22Rv1 (cell line): ENCODE results near the gene CARD16.
"Not testable (repeated sequence)": the region's sequence is repeated elsewhere in the genome, so short reads cannot be mapped to it uniquely, and the experiment has no call there.

ENCODE experiments used
- H3K27ac ChIP-seq: fragments of 450-650 bp; 2 replicates; pipeline ENCODE4 v1.5.1; 2017
- CTCF ChIP-seq: fragments of 450-650 bp; IDR thresholded peaks from 2 replicates; pipeline ENCODE4 v1.5.1; 2017; ENCODE audit warnings: mild to moderate bottlenecking
- ZFX ChIP-seq: fragments of 450-650 bp; IDR thresholded peaks from 2 replicates; pipeline ENCODE4 v1.6.1; 2017; ENCODE audit warnings: antibody characterized with exemption, borderline replicate concordance

Gene CARD16

GRCh38 chr11:105073456-105074165, 28.5 kb upstream of the CARD16 start:
- no peak overlapping the region for H3K27ac ChIP-seq
- TF ChIP-seq ZFX (no peak), CTCF (no peak)

- not testable (repeated sequence) for H3K27ac ChIP-seq
Observed at GRCh38 chr11:105072080-105072479, 26.9 kb upstream of the CARD16 start.

GRCh38 chr11:105071089-105071732, 26.1 kb upstream of the CARD16 start:
- H3K27ac ChIP-seq, result no peak overlapping the region
- TF ChIP-seq CTCF (no peak), ZFX (no peak)

GRCh38 chr11:105070306-105070705, 25.2 kb upstream of the CARD16 start:
- H3K27ac ChIP-seq, result no peak overlapping the region
- TF ChIP-seq CTCF, result no peak
- TF ChIP-seq ZFX, result no peak

- not testable (repeated sequence) for H3K27ac ChIP-seq
Observed at GRCh38 chr11:105069749-105070148, 24.6 kb upstream of the CARD16 start.

- H3K27ac ChIP-seq, result not testable (repeated sequence)
Observed at GRCh38 chr11:105063245-105063941, 18.3 kb upstream of the CARD16 start.

- H3K27ac ChIP-seq, result no peak overlapping the region
- no peak for TF ChIP-seq CTCF
- no peak for TF ChIP-seq ZFX
Observed at GRCh38 chr11:105057432-105057831, 12.3 kb upstream of the CARD16 start.

GRCh38 chr11:105056446-105056845, 11.3 kb upstream of the CARD16 start:
- TF ChIP-seq ZFX (no peak), CTCF (no peak)
- H3K27ac ChIP-seq, result no peak overlapping the region
